Breast epithelium (tissue), 3 donors: ENCODE data around the gene VEPH1.

ENCODE experiments used
- POLR2AphosphoS5 ChIP-seq, 3 donors: sonication (generic); formaldehyde crosslinking; IDR thresholded peaks; one replicate each; pipeline ENCODE4 v1.6.1; 2017; ENCODE audit warnings: antibody characterized with exemption in 3 of 3
- TF ChIP-seq, protein P1 (sequence below), 3 donors: fragments of 450-650 bp; IDR thresholded peaks; one replicate each; pipeline ENCODE4 v1.5.1; 2016 to 2017; ENCODE audit warnings: antibody characterized with exemption in 3 of 3, mild to moderate bottlenecking in 3 of 3, moderate library complexity in 3 of 3

DNA sequence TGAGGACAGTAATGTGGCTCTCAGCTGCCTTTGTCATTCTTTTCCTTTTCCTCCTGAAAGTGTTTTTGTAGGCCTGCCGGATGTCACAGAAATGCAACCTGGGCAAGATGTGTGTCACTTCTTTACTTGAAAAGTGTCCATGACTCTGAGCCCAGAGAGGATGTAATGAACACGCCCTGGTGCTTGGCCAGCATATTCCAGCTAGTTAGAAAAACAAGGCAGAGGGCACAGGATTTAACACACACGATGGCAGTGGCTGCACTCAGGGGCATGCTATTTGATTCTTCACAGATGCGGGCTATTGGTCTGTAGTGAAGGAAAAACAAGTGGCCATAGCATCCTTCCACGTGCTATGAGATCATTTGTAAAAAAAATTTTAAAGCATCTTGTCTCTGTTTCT is 96.8 kb downstream of the VEPH1 start:
- TF ChIP-seq POLR2AphosphoS5 (IDR thresholded peaks at IDR 0.05) = no peak
- TF ChIP-seq, protein P1, sequence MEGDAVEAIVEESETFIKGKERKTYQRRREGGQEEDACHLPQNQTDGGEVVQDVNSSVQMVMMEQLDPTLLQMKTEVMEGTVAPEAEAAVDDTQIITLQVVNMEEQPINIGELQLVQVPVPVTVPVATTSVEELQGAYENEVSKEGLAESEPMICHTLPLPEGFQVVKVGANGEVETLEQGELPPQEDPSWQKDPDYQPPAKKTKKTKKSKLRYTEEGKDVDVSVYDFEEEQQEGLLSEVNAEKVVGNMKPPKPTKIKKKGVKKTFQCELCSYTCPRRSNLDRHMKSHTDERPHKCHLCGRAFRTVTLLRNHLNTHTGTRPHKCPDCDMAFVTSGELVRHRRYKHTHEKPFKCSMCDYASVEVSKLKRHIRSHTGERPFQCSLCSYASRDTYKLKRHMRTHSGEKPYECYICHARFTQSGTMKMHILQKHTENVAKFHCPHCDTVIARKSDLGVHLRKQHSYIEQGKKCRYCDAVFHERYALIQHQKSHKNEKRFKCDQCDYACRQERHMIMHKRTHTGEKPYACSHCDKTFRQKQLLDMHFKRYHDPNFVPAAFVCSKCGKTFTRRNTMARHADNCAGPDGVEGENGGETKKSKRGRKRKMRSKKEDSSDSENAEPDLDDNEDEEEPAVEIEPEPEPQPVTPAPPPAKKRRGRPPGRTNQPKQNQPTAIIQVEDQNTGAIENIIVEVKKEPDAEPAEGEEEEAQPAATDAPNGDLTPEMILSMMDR (IDR thresholded peaks at IDR 0.05) = no peak
